Ovary (tissue), 9 donors: Measurements from ENCODE around the gene SCTR. TPM values are rescaled to one million over a fixed set of nuclear protein-coding genes. Genes with fewer than 3 reads are reported as not detected.

Source experiments
- DNase-seq, 5 donors: peaks; one replicate each; pipeline ENCODE4 v3.0.0-alpha.2; 2019 to 2020
- H3K27ac ChIP-seq, 2 donors: fragments of 200-600 bp; one replicate each; pipeline versions ENCODE4 v1.5.1 to v1.8.0; 2019 to 2022
- H3K27me3 ChIP-seq: fragments of 200-600 bp; one replicate; pipeline ENCODE4 v1.8.0; 2022
- H3K36me3 ChIP-seq: fragments of 200-600 bp; sonication (generic); one replicate; pipeline ENCODE4 v1.5.1; 2019
- H3K4me1 ChIP-seq: one replicate; pipeline ENCODE4 v1.8.1; 2013; ENCODE audit warnings: mild to moderate bottlenecking, moderate library complexity; ENCODE audit not compliant: insufficient read depth
- H3K4me3 ChIP-seq: fragments of 200-600 bp; sonication (generic); one replicate; pipeline ENCODE4 v1.5.1; 2017
- H3K9me3 ChIP-seq, 2 donors: fragments of 200-600 bp in 1 of 2; sonication (generic) in 1 of 2; one replicate each; pipeline versions ENCODE4 v1.5.1 to v1.8.1; 2013 to 2019; ENCODE audit warnings: mild to moderate bottlenecking in 1 of 2, moderate library complexity in 1 of 2
- CTCF ChIP-seq, 3 donors: fragments of 450-650 bp in 2 of 3; fragments of 200-600 bp in 1 of 3; IDR thresholded peaks; one replicate each; pipeline versions ENCODE4 v1.5.1 to v1.8.0; 2016 to 2022; ENCODE audit warnings: antibody characterized with exemption in 3 of 3, mild to moderate bottlenecking in 1 of 3
- EP300 ChIP-seq: sonication (generic); formaldehyde crosslinking; IDR thresholded peaks from one replicate; pipeline ENCODE4 v1.6.1; 2017; ENCODE audit warnings: antibody characterized with exemption
- POLR2A ChIP-seq: fragments of 450-650 bp; IDR thresholded peaks from one replicate; pipeline ENCODE4 v1.6.1; 2017; ENCODE audit warnings: antibody characterized with exemption, mild to moderate bottlenecking, moderate library complexity
- WGBS, 3 donors: extraction: QIAGEN DNeasy Blood & Tissue Kit in 1 of 3; methylation state at CpG; one replicate each; pipeline versions ENCODE4 v1.1.5 to v1.1.7; 2013 to 2017; 5-methylcytosine and 5-hydroxymethylcytosine counted together
- intact Hi-C, 4 donors: fragments of 100-400 bp; cut with DNase I; formaldehyde crosslinking; loops; one replicate each; pipeline versions ENCODE4 v1.11.0 to v1.15.1; 2022 to 2023
- polyA plus RNA-seq, 2 donors: library from polyadenylated mRNA; stranded (reverse); fragments of 200-250 nt in 1 of 2; fragments of 350-450 nt in 1 of 2; fragmentation: Illumina TruSeq in 1 of 2; extraction: RNeasy Lipid Tissue Mini Kit (QIAGEN cat#74804) in 1 of 2; gene quantifications; one replicate each; pipeline ENCODE4 v1.2.3, GENCODE V29; 2013 to 2014
- total RNA-seq, 7 donors: library from RNA; depleted of rRNA in 2 of 7; stranded (reverse); fragments of >200 nt in 2 of 7; fragmentation: NEBNext Ultra II Directional in 3 of 7; extraction: Animal tissue kit (Norgen Biotek cat#: 25700) in 3 of 7; gene quantifications; one replicate each; pipeline versions ENCODE4 v1.1.0 to v1.2.4, GENCODE V29; 2016 to 2023
- donor health status: DM: no; HTN: no; CAD: no; lungs with moderate emphysema.
- donor health status: DM: no; HTN: no; CAD: no.
- donor health status: Bipolar disorder and iron deficiency.
- donor health status: DM: yes; HTN: yes; CAD: no.
- donor health status: DM: no; HTN: no; CAD: no.
- donor health status: DM: yes; HTN: yes; CAD: no.

SCTR gene
- total and polyA plus RNA-seq, 9 donors, result 0.23 to 14.1 (median 0.84) TPM; not detected in 5

GRCh38 chr2:119552902-119553301 is 28.6 kb upstream of the SCTR start:
- Histone ChIP-seq H3K36me3 (no peaks in the 10 kb centered on the region), H3K27ac (no peak overlapping the region), H3K4me3 (no peak overlapping the region), H3K9me3 (no peaks in the 10 kb centered on the region), H3K27me3 (no peaks in the 10 kb centered on the region), H3K4me1 (no peaks in the 10 kb centered on the region)
- TF ChIP-seq EP300 (no peak), CTCF (IDR thresholded peaks at IDR 0.05) (no peak), POLR2A (no peak)
- intact Hi-C loops, result no loop called here
- 78 to 88% (median 81%) methylated on average over 3 of the region's 3 CpGs for WGBS, 3 donors
- DNase-seq, result no peak

- TF ChIP-seq POLR2A, result no peak
- TF ChIP-seq EP300, result no peak
- TF ChIP-seq CTCF (IDR thresholded peaks at IDR 0.05), result no peak
- H3K36me3 ChIP-seq, result no peaks in the 10 kb centered on the region
- H3K4me3 ChIP-seq, result no peak overlapping the region
- WGBS, 3 donors, result 94 to 97% (median 96%) methylated on average over 1 of the region's 1 CpG
- no peaks in the 10 kb centered on the region for H3K27me3 ChIP-seq
- no peak overlapping the region for H3K27ac ChIP-seq
- H3K9me3 ChIP-seq, result no peaks in the 10 kb centered on the region
- DNase-seq, result no peak
- no peaks in the 10 kb centered on the region for H3K4me1 ChIP-seq
- intact Hi-C loops, result no loop called here
Measured at GRCh38 chr2:119550856-119551255, 26.6 kb upstream of the SCTR start.

GRCh38 chr2:119550346-119550745 is 26.1 kb upstream of the SCTR start:
- Histone ChIP-seq H3K4me3 (no peak overlapping the region), H3K27ac (no peak overlapping the region), H3K4me1 (no peaks in the 10 kb centered on the region), H3K9me3 (no peaks in the 10 kb centered on the region), H3K36me3 (no peaks in the 10 kb centered on the region), H3K27me3 (no peaks in the 10 kb centered on the region)
- intact Hi-C loops, result no loop called here
- WGBS, 3 donors, result 81 to 86% (median 81%) methylated on average over 2 of the region's 2 CpGs
- TF ChIP-seq EP300 (no peak), CTCF (IDR thresholded peaks at IDR 0.05) (no peak), POLR2A (no peak)
- DNase-seq, result no peak

- intact Hi-C loops, result no loop called here
- no peaks in the 10 kb centered on the region for H3K9me3 ChIP-seq
- H3K36me3 ChIP-seq, result no peaks in the 10 kb centered on the region
- 47 to 78% (median 59%) methylated on average over 1 of the region's 1 CpG for WGBS, 3 donors
- H3K27me3 ChIP-seq, result no peaks in the 10 kb centered on the region
- TF ChIP-seq POLR2A (no peak), EP300 (no peak), CTCF (IDR thresholded peaks at IDR 0.05) (no peak)
- peaks cover 2% of the 10 kb centered on the region for H3K4me1 ChIP-seq
- DNase-seq, result no peak
- H3K4me3 ChIP-seq, result no peak overlapping the region
- no peak overlapping the region for H3K27ac ChIP-seq
Measured at GRCh38 chr2:119549241-119549640, 25.0 kb upstream of the SCTR start.
